Measurements from ENCODE around the gene PSG4. TPM values are rescaled to one million over a fixed set of nuclear protein-coding genes. Genes with fewer than 3 reads are reported as not detected.
"Not testable (repeated sequence)": the region's sequence is repeated elsewhere in the genome, so short reads cannot be mapped to it uniquely, and the experiment has no call there.

Gene PSG4
- not detected for total RNA-seq

GRCh38 chr19:43205471-43206105, at the start of gene PSG4:
Gene PSG4, minus strand, starts transcription at chr19:43205638. Its CDS starts 102 bp downstream, at chr19:43205536.
- H3K27ac Mint-ChIP-seq = peak within 1 kb of the TSS in 1 of 2 donors; percentile 60
- H3K36me3 Mint-ChIP-seq; H3K27me3 Mint-ChIP-seq; H3K9me3 Mint-ChIP-seq; H3K4me1 Mint-ChIP-seq (ENCODE audit: low read depth in 2 of 2); DNase-seq (ENCODE audit: low spot score); H3K4me3 Mint-ChIP-seq; ATAC-seq: not testable (repeated sequence)

- H3K27me3 Mint-ChIP-seq = peaks cover 19 to 20% of the 10 kb centered on the region in 2 donors
- ATAC-seq; H3K9me3 Mint-ChIP-seq; H3K4me1 Mint-ChIP-seq (ENCODE audit: low read depth in 2 of 2); H3K36me3 Mint-ChIP-seq; H3K27ac Mint-ChIP-seq; H3K4me3 Mint-ChIP-seq; DNase-seq (ENCODE audit: low spot score): not testable (repeated sequence)
Measured at GRCh38 chr19:43251428-43251827, 46.0 kb upstream of the PSG4 start.

- not testable (repeated sequence) for H3K4me3 Mint-ChIP-seq; H3K9me3 Mint-ChIP-seq; ATAC-seq; DNase-seq (ENCODE audit: low spot score); H3K36me3 Mint-ChIP-seq; H3K27ac Mint-ChIP-seq; H3K4me1 Mint-ChIP-seq (ENCODE audit: low read depth in 2 of 2)
- H3K27me3 Mint-ChIP-seq = peaks cover 13 to 20% of the 10 kb centered on the region in 2 donors
Measured at GRCh38 chr19:43250296-43250695, 44.9 kb upstream of the PSG4 start.

GRCh38 chr19:43248635-43249002, 43.2 kb upstream of the PSG4 start:
- not testable (repeated sequence) for H3K36me3 Mint-ChIP-seq; ATAC-seq; H3K27ac Mint-ChIP-seq; H3K27me3 Mint-ChIP-seq; DNase-seq (ENCODE audit: low spot score); H3K4me1 Mint-ChIP-seq (ENCODE audit: low read depth in 2 of 2); H3K9me3 Mint-ChIP-seq; H3K4me3 Mint-ChIP-seq

- H3K27me3 Mint-ChIP-seq; H3K27ac Mint-ChIP-seq; DNase-seq (ENCODE audit: low spot score); H3K4me3 Mint-ChIP-seq; ATAC-seq; H3K9me3 Mint-ChIP-seq; H3K36me3 Mint-ChIP-seq; H3K4me1 Mint-ChIP-seq (ENCODE audit: low read depth in 2 of 2): not testable (repeated sequence)
Measured at GRCh38 chr19:43247243-43247880, 41.9 kb upstream of the PSG4 start.

GRCh38 chr19:43245848-43246247, 40.4 kb upstream of the PSG4 start:
- H3K36me3 Mint-ChIP-seq; H3K4me3 Mint-ChIP-seq; DNase-seq (ENCODE audit: low spot score); H3K27me3 Mint-ChIP-seq; ATAC-seq; H3K4me1 Mint-ChIP-seq (ENCODE audit: low read depth in 2 of 2); H3K27ac Mint-ChIP-seq: not testable (repeated sequence)
- H3K9me3 Mint-ChIP-seq = peaks cover 11% of the 10 kb centered on the region

GRCh38 chr19:43242211-43242610, 36.8 kb upstream of the PSG4 start:
- not testable (repeated sequence) for DNase-seq (ENCODE audit: low spot score); H3K4me3 Mint-ChIP-seq; H3K4me1 Mint-ChIP-seq (ENCODE audit: low read depth in 2 of 2); ATAC-seq; H3K27ac Mint-ChIP-seq; H3K36me3 Mint-ChIP-seq
- Mint-ChIP-seq H3K9me3 (peaks cover 11% of the 10 kb centered on the region), H3K27me3 (peaks cover 6 to 13% of the 10 kb centered on the region in 2 donors)

GRCh38 chr19:43238213-43238612, 32.8 kb upstream of the PSG4 start:
- ATAC-seq; H3K27ac Mint-ChIP-seq; H3K4me3 Mint-ChIP-seq; H3K4me1 Mint-ChIP-seq (ENCODE audit: low read depth in 2 of 2); DNase-seq (ENCODE audit: low spot score); H3K36me3 Mint-ChIP-seq: not testable (repeated sequence)
- Mint-ChIP-seq H3K27me3 (peaks cover 9 to 13% of the 10 kb centered on the region in 2 donors), H3K9me3 (peaks cover 11% of the 10 kb centered on the region)

- H3K9me3 Mint-ChIP-seq; H3K27ac Mint-ChIP-seq; H3K4me3 Mint-ChIP-seq; H3K4me1 Mint-ChIP-seq (ENCODE audit: low read depth in 2 of 2); ATAC-seq; H3K36me3 Mint-ChIP-seq; DNase-seq (ENCODE audit: low spot score): not testable (repeated sequence)
- H3K27me3 Mint-ChIP-seq = peaks cover 5 to 12% of the 10 kb centered on the region in 2 donors
Measured at GRCh38 chr19:43235686-43236085, 30.2 kb upstream of the PSG4 start.

GRCh38 chr19:43229315-43229714, 23.9 kb upstream of the PSG4 start:
- peaks cover 0 to 2% of the 10 kb centered on the region in 2 donors for H3K27me3 Mint-ChIP-seq
- peaks cover 10% of the 10 kb centered on the region for H3K9me3 Mint-ChIP-seq

GRCh38 chr19:43228730-43229129, 23.3 kb upstream of the PSG4 start:
- H3K27ac Mint-ChIP-seq; H3K9me3 Mint-ChIP-seq; H3K4me3 Mint-ChIP-seq; ATAC-seq; H3K27me3 Mint-ChIP-seq; H3K4me1 Mint-ChIP-seq (ENCODE audit: low read depth in 2 of 2); DNase-seq (ENCODE audit: low spot score): not testable (repeated sequence)
- peaks cover 22% of the 10 kb centered on the region for H3K36me3 Mint-ChIP-seq

More at GRCh38 chr19:43229315-43229714, 23.9 kb upstream of the PSG4 start:
- no peak for DNase-seq (ENCODE audit: low spot score)
- no peak overlapping the region for H3K27ac Mint-ChIP-seq
- peaks cover 22% of the 10 kb centered on the region for H3K36me3 Mint-ChIP-seq
- no peak overlapping the region for H3K4me3 Mint-ChIP-seq
- H3K4me1 Mint-ChIP-seq (ENCODE audit: low read depth in 2 of 2) = no peaks in the 10 kb centered on the region
- ATAC-seq = no peak

- H3K4me3 Mint-ChIP-seq; ATAC-seq; H3K4me1 Mint-ChIP-seq (ENCODE audit: low read depth in 2 of 2); H3K9me3 Mint-ChIP-seq; H3K27ac Mint-ChIP-seq; H3K27me3 Mint-ChIP-seq; DNase-seq (ENCODE audit: low spot score): not testable (repeated sequence)
- peaks cover 22% of the 10 kb centered on the region for H3K36me3 Mint-ChIP-seq
Measured at GRCh38 chr19:43226986-43227385, 21.5 kb upstream of the PSG4 start.

GRCh38 chr19:43224855-43225253, 19.4 kb upstream of the PSG4 start:
- Mint-ChIP-seq H3K27ac (no peak overlapping the region), H3K27me3 (no peaks in the 10 kb centered on the region), H3K4me3 (no peak overlapping the region), H3K9me3 (peaks cover 10% of the 10 kb centered on the region), H3K4me1 (ENCODE audit: low read depth in 2 of 2) (no peaks in the 10 kb centered on the region), H3K36me3 (peaks cover 20% of the 10 kb centered on the region)
- no peak for ATAC-seq
- DNase-seq (ENCODE audit: low spot score) = no peak

- not testable (repeated sequence) for H3K27me3 Mint-ChIP-seq
- H3K36me3 Mint-ChIP-seq = peaks cover 15% of the 10 kb centered on the region
Measured at GRCh38 chr19:43224201-43224854, 18.9 kb upstream of the PSG4 start.

More at GRCh38 chr19:43224201-43224854, 18.9 kb upstream of the PSG4 start:
- not testable (repeated sequence) for DNase-seq (ENCODE audit: low spot score); ATAC-seq; H3K4me3 Mint-ChIP-seq; H3K4me1 Mint-ChIP-seq (ENCODE audit: low read depth in 2 of 2); H3K27ac Mint-ChIP-seq; H3K9me3 Mint-ChIP-seq
